Nephron progenitor cell (in vitro differentiated cells): ENCODE data around the gene FOXC1.

ENCODE experiments used
- DNase-seq: peaks from one replicate; pipeline ENCODE4 v3.0.0; 2021
- H3K27ac Mint-ChIP-seq: 2 replicates; pipeline ENCODE4 v1.8.0; 2021; ENCODE audit warnings: mild to moderate bottlenecking, moderate library complexity, mixed read lengths
- H3K27me3 Mint-ChIP-seq: 2 replicates; pipeline ENCODE4 v1.8.0; 2021; ENCODE audit warnings: mild to moderate bottlenecking, low read depth, mixed read lengths; ENCODE audit not compliant: poor library complexity
- H3K36me3 Mint-ChIP-seq: 2 replicates; pipeline ENCODE4 v1.8.0; 2021; ENCODE audit warnings: low read depth, mixed read lengths
- H3K4me1 Mint-ChIP-seq: 2 replicates; pipeline ENCODE4 v1.8.0; 2021; ENCODE audit warnings: mixed read lengths
- H3K4me3 Mint-ChIP-seq: 2 replicates; pipeline ENCODE4 v1.8.0; 2021; ENCODE audit warnings: mild to moderate bottlenecking, moderate library complexity, mixed read lengths
- H3K9me3 Mint-ChIP-seq: 2 replicates; pipeline ENCODE4 v1.8.0; 2021; ENCODE audit warnings: mild to moderate bottlenecking, moderate library complexity, mixed read lengths
- TF ChIP-seq, protein P1 (sequence below): fragments of 200-600 bp; sonication (generic); IDR thresholded peaks from 2 replicates; pipeline ENCODE4 v1.5.0; 2021; ENCODE audit warnings: antibody characterized with exemption

The FOXC1 gene

DNA sequence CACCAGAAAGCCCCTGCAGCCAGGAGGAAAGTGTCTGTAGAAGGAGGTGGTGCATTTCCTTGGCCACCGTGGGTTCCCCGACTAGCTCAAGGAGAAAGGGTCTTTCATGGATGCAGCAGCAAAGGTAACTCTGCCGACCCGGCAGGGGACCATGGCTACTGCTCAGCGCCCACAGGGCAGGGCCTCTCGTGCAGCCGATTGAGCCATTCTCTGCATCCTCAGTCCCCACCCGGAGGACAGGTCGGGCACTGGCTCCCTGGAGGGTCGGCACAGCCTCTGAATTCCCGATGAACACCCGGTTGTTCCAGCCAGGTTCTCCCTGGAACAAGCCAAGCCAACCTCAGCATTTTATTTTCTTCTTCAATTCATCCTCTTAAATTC is 24.1 kb upstream of the FOXC1 start:
- Mint-ChIP-seq H3K36me3 (peaks cover 6% of the 10 kb centered on the region), H3K4me1 (no peaks in the 10 kb centered on the region), H3K9me3 (peaks cover 17% of the 10 kb centered on the region), H3K27ac (no peak overlapping the region), H3K4me3 (no peak overlapping the region), H3K27me3 (peaks cover 3% of the 10 kb centered on the region)
- DNase-seq: no peak
- TF ChIP-seq, protein P1, sequence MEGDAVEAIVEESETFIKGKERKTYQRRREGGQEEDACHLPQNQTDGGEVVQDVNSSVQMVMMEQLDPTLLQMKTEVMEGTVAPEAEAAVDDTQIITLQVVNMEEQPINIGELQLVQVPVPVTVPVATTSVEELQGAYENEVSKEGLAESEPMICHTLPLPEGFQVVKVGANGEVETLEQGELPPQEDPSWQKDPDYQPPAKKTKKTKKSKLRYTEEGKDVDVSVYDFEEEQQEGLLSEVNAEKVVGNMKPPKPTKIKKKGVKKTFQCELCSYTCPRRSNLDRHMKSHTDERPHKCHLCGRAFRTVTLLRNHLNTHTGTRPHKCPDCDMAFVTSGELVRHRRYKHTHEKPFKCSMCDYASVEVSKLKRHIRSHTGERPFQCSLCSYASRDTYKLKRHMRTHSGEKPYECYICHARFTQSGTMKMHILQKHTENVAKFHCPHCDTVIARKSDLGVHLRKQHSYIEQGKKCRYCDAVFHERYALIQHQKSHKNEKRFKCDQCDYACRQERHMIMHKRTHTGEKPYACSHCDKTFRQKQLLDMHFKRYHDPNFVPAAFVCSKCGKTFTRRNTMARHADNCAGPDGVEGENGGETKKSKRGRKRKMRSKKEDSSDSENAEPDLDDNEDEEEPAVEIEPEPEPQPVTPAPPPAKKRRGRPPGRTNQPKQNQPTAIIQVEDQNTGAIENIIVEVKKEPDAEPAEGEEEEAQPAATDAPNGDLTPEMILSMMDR: no peak

DNA sequence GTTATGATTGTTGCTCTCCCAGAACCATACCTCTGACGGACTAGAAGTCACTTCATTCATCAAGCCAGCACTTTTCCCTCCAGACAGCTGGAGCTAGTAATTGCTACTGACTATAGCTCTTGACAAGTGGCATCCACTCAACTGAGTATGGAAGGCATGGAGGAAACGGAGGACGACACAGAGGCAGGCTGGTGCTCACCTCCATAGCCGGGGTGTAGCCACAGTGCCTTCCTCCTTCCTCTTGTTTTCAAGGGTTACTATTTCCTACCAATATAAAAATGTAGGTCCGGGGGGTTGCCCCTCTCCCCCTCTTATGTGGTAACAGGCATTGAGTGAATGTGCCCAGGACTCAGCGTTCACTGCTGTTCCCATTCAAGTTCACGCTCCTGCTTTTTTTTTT is 23.5 kb upstream of the FOXC1 start:
- Mint-ChIP-seq H3K27me3 (peaks cover 6% of the 10 kb centered on the region), H3K4me3 (no peak overlapping the region), H3K27ac (no peak overlapping the region), H3K4me1 (no peaks in the 10 kb centered on the region), H3K9me3 (peaks cover 17% of the 10 kb centered on the region), H3K36me3 (peaks cover 6% of the 10 kb centered on the region)
- TF ChIP-seq, protein P1: no peak
- no peak for DNase-seq

DNA sequence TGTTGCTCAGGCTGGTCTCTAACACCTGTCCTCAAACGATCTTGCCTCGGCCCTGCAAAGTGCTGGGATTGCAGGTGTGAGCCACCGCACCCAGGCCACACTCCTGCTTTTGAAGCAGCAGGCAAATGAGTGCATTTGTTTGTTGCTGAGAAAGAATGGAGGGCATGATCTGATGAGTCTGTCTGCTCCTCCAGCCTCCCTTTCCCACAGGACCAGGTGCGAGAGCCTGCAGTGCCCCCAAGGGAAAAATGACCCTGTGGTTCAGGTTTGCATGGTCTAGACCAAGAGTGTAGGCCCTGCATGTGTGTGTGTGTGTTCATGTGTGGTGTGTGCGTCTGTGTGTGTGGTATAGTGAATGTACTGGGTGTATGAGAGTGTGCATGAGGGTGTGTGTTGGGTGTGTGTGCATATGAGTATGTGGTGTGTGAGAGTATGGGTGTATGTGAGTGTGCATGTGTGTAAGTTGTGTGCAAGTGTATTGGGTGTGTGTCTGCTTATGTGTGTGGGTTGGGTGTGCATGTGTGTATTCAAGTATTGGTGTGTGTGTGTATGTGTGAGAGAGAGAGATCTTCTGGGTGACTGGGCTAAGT is 22.8 kb upstream of the FOXC1 start:
- Mint-ChIP-seq H3K27ac (no peak overlapping the region), H3K27me3 (peaks cover 7% of the 10 kb centered on the region), H3K36me3 (peaks cover 6% of the 10 kb centered on the region), H3K9me3 (peaks cover 17% of the 10 kb centered on the region), H3K4me3 (no peak overlapping the region), H3K4me1 (no peaks in the 10 kb centered on the region)
- no peak for DNase-seq
- TF ChIP-seq, protein P1: no peak

DNA sequence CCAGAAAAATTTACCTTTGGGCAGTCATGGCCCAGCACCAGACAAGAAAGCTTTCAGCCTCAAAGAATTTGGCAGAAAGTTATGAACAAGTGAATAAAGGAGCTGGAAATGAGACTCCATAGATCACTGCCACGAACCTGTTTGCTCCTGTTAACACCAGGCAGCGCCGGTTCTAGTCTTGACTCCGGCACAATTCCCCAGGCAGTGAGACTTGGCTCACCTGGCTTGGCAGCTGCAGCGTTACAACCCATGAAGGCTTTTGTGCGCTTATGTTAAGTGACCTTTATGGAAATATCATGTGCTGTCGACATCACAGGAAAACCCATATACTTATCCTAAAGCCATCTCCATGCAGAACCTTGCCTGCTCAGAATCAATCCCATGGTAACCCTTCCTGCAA is 22.2 kb upstream of the FOXC1 start:
- TF ChIP-seq, protein P1: no peak
- Mint-ChIP-seq H3K4me1 (no peaks in the 10 kb centered on the region), H3K9me3 (peaks cover 17% of the 10 kb centered on the region), H3K27me3 (peaks cover 10% of the 10 kb centered on the region), H3K36me3 (peaks cover 6% of the 10 kb centered on the region), H3K4me3 (no peak overlapping the region), H3K27ac (no peak overlapping the region)
- no peak for DNase-seq

DNA sequence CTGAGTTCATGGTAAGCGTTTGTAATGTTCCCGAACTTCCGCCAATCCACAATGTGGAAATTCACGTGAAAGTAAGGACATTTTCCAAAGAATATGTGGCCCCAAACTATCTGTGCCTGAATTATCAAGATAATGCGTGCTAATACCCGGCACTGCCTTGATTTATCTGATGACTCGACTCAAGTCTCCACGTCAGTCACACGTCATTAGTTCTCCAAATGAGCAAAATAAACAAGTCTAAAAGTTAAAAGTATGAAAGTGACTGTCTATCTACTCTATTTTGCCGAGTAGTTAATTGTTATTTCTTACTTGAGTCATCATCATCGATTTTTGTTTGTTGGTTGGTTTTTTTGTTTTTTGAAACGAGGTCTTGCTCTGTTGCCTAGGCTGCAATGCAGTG is 21.7 kb upstream of the FOXC1 start:
- DNase-seq: no peak

DNA sequence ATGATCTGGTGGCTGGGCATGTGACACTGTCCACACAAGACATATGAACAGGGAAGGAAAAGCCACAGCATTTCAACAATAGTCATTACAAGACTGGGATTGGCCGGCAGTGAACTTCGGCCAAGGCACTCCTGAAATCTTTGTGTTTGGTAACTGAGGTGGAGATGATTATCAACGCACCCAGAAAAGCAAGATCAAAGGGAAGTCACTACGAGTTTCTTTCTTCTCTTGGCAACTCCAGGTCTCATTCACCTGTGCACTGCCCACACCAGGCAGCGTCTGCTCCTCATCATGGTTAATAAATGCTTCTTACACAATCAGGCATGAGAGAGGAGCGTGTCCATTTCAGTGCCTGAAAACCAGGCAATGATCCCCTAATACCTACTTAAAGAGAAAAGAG is 20.5 kb upstream of the FOXC1 start:
- Mint-ChIP-seq H3K36me3 (no peaks in the 10 kb centered on the region), H3K4me3 (no peak overlapping the region), H3K27me3 (peaks cover 13% of the 10 kb centered on the region), H3K27ac (no peak overlapping the region), H3K9me3 (peaks cover 5% of the 10 kb centered on the region), H3K4me1 (peaks cover 12% of the 10 kb centered on the region)
- DNase-seq: no peak
- TF ChIP-seq, protein P1: no peak

More for the DNA sequence above, 21.7 kb upstream of the FOXC1 start:
- TF ChIP-seq, protein P1: no peak
- Mint-ChIP-seq H3K36me3 (peaks cover 6% of the 10 kb centered on the region), H3K4me3 (no peak overlapping the region), H3K27me3 (peaks cover 10% of the 10 kb centered on the region), H3K9me3 (peaks cover 17% of the 10 kb centered on the region), H3K27ac (no peak overlapping the region), H3K4me1 (peaks cover 3% of the 10 kb centered on the region)
